Subcutaneous abdominal adipose tissue (tissue), 5 donors: ENCODE results near the gene HADHA.
A peak's percentile ranks its signal among the peaks of the same experiment; 100 is the strongest.

ENCODE experiments used
- H3K27ac ChIP-seq: one replicate; pipeline ENCODE4 v1.7.0; 2013; ENCODE audit warnings: low read depth, mild to moderate bottlenecking, inconsistent platforms, low read length, moderate library complexity
- H3K27me3 ChIP-seq, 5 donors: one replicate each; pipeline ENCODE4 v1.7.0; 2013; ENCODE audit warnings: low read length in 5 of 5, inconsistent platforms in 1 of 5; ENCODE audit not compliant: control insufficient read depth in 5 of 5, insufficient read depth in 4 of 5
- H3K36me3 ChIP-seq, 5 donors: one replicate each; pipeline ENCODE4 v1.7.0; 2013; ENCODE audit warnings: low read length in 5 of 5; ENCODE audit not compliant: control insufficient read depth in 5 of 5, insufficient read depth in 5 of 5
- H3K4me1 ChIP-seq, 5 donors: one replicate each; pipeline ENCODE4 v1.7.0; 2013; ENCODE audit warnings: low read length in 5 of 5, mild to moderate bottlenecking in 3 of 5, moderate library complexity in 1 of 5; ENCODE audit not compliant: control insufficient read depth in 5 of 5, insufficient read depth in 5 of 5
- H3K4me3 ChIP-seq, 5 donors: one replicate each; pipeline ENCODE4 v1.7.0; 2013; ENCODE audit warnings: low read length in 5 of 5, low read depth in 1 of 5
- H3K9ac ChIP-seq, 5 donors: one replicate each; pipeline ENCODE4 v1.7.0; 2013; ENCODE audit warnings: low read length in 5 of 5, mild to moderate bottlenecking in 4 of 5, moderate library complexity in 3 of 5
- H3K9me3 ChIP-seq, 5 donors: one replicate each; pipeline ENCODE4 v1.7.0; 2013; ENCODE audit warnings: low read length in 5 of 5; ENCODE audit not compliant: control insufficient read depth in 5 of 5
- donor health status: healthy.
- donor health status: healthy.
- donor health status: healthy.
- donor health status: healthy.
- donor health status: healthy.

The HADHA gene

DNA sequence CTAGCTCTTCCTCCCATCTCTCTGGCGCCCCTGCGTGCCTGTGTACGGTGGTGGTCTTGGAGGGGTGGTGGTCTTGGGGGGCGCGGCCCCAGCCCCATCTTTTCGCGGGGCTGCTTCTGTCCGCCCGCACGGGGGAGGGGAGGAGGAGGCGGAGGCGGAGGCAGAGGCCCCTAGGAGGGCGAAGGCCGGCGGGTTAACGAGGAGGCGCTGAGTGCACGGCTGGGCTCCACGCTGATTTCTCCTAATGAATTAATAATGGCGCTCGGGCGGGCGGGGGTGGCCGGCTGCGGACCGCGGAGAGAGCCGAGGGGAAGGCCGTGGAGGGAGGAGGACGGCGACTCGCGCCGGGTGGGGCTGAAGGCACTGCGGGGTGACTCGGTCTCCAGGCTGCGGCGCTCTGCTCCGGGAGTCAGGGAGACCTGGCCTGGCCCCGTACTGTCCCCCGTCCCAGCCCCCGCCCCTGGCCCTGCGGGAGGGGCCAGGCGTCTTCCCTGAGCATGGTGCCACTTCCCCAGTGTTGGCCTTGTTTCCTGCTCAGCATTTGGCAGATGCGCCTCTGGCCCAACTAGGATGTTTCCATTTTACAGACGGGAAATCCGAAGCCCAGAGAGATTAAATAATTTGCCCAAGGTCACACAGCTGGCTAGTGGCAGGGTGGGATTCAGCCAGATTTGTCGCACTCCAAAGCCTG is 65.5 kb downstream of the HADHA start:
- Histone ChIP-seq H3K27ac (no peak overlapping the region), H3K27me3 (peaks cover 13 to 38% (median 22%) of the 10 kb centered on the region in 5 donors), H3K36me3 (no peaks in the 10 kb centered on the region), H3K9ac (peak overlapping the region; percentile 28 to 71 (median 32)), H3K4me3 (peak overlapping the region; percentile 63 to 67 (median 64)), H3K9me3 (no peaks in the 10 kb centered on the region), H3K4me1 (peaks cover 0 to 21% (median 13%) of the 10 kb centered on the region in 5 donors)

DNA sequence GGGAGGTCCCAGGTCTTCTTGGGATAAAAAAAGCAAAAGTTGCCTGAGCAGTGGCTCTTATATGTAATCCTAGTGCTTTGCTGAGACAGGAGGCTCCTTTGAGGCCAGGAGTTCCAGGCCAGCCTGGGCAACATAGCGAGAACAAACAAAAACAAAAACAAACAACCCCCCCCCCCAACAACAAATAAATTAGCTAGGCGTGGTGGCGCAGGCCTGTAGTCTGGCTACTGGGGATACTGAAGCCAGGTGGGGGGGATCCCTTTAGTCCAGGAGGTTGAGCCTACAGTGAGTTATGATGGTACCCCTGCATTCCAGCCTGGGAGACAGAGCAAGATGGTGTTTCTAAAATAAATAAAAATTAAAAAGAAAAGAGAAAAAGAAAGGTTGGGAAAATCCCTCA is 66.2 kb downstream of the HADHA start:
- Histone ChIP-seq H3K27me3 (peaks cover 13 to 40% (median 23%) of the 10 kb centered on the region in 5 donors), H3K9ac (peak overlapping the region in 1 of 5 donors; percentile 30), H3K4me1 (peaks cover 0 to 26% (median 13%) of the 10 kb centered on the region in 5 donors), H3K4me3 (peak overlapping the region in 2 of 5 donors; percentile 63), H3K9me3 (no peaks in the 10 kb centered on the region), H3K27ac (no peak overlapping the region), H3K36me3 (no peaks in the 10 kb centered on the region)

DNA sequence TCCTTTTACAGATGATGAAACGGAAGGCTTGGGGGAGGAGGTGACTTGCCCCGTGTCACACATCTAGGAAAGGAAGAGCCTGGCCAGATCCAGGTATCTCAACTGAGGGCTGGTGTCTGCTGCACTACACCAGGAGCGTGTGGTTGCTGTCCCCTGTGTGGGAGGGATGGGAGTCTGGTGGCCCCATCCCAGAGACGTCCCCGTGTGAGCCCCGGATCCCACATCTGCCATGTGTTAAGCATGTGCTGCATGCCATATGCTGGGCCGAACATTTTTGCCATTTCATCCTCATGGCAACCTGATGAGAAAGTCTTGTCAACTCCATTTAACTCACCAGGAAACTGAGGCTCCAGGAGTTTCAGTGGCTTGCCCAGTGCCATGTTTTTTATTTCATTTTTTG is 67.3 kb downstream of the HADHA start:
- no peak overlapping the region for H3K27ac ChIP-seq

DNA sequence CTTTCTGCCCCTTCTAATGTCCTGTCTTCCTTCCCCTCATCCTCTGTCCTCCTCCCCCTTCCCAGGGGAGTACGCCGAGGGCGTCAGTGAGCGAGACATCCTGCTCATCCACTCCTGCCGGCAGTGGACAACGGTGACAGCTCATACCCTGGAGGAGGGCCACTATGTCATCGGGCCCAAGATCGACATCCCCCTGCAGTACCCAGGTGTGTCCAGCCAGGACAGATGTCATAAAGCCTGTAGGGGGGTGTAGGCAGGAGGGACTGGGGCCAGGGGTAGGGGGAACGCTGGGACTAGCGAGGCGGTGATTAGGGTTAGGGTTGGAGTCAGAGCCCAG is 68.2 kb downstream of the HADHA start:
- H3K9ac ChIP-seq, result no peak overlapping the region
- peaks cover 0 to 34% (median 21%) of the 10 kb centered on the region in 5 donors for H3K4me1 ChIP-seq
- H3K27ac ChIP-seq, result no peak overlapping the region
- H3K36me3 ChIP-seq, result no peaks in the 10 kb centered on the region
- no peak overlapping the region for H3K4me3 ChIP-seq
- H3K27me3 ChIP-seq, result peaks cover 13 to 48% (median 28%) of the 10 kb centered on the region in 5 donors
- no peaks in the 10 kb centered on the region for H3K9me3 ChIP-seq

More for the DNA sequence above, 67.3 kb downstream of the HADHA start:
- Histone ChIP-seq H3K4me1 (peaks cover 0 to 33% (median 19%) of the 10 kb centered on the region in 5 donors), H3K36me3 (no peaks in the 10 kb centered on the region), H3K27me3 (peaks cover 13 to 45% (median 26%) of the 10 kb centered on the region in 5 donors), H3K4me3 (no peak overlapping the region), H3K9me3 (no peaks in the 10 kb centered on the region), H3K9ac (no peak overlapping the region)

DNA sequence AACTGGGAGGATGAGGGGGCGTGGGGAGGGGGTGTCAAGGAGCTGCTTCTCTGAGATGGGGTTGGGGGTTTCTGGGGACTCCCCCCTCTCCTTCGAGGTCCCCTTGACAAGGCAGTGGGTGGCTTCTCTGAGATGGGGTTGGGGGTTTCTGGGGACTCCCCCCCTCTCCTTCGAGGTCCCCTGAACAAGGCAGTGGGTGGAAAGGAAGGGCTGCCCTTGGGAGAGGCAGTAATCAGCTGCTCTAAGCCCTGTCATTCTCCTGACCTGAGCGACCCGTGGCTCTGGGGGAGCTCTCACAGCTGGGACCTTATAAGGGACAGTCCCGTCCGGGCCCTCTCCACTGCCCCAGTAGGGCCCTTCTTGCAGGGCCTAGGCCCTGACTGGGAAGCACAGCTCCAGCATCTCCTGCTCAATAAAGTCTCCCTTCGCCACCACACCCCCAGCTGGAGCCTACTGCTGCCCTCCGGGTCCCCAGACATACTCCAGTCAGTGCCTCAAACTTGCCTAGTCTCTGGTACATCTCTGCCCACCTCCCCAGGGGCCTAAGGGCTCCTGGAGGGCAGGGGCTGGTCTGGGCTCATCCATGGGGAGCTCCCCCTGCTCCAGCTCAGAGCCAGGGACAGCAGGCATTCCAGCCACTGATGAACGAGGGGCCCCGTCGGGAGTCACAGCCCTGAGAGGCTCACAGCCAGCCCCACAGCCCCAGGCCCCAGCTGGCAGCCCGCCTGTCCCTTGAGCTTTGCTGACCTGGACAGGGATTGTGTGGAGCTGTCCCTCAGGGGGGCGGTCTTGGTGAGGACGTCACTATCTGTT is 68.8 kb downstream of the HADHA start:
- no peaks in the 10 kb centered on the region for H3K9me3 ChIP-seq
- no peak overlapping the region for H3K9ac ChIP-seq
- no peaks in the 10 kb centered on the region for H3K36me3 ChIP-seq
- H3K27me3 ChIP-seq, result peaks cover 13 to 48% (median 28%) of the 10 kb centered on the region in 5 donors
- H3K4me3 ChIP-seq, result no peak overlapping the region
- H3K27ac ChIP-seq, result no peak overlapping the region
- H3K4me1 ChIP-seq, result peaks cover 0 to 34% (median 21%) of the 10 kb centered on the region in 5 donors

DNA sequence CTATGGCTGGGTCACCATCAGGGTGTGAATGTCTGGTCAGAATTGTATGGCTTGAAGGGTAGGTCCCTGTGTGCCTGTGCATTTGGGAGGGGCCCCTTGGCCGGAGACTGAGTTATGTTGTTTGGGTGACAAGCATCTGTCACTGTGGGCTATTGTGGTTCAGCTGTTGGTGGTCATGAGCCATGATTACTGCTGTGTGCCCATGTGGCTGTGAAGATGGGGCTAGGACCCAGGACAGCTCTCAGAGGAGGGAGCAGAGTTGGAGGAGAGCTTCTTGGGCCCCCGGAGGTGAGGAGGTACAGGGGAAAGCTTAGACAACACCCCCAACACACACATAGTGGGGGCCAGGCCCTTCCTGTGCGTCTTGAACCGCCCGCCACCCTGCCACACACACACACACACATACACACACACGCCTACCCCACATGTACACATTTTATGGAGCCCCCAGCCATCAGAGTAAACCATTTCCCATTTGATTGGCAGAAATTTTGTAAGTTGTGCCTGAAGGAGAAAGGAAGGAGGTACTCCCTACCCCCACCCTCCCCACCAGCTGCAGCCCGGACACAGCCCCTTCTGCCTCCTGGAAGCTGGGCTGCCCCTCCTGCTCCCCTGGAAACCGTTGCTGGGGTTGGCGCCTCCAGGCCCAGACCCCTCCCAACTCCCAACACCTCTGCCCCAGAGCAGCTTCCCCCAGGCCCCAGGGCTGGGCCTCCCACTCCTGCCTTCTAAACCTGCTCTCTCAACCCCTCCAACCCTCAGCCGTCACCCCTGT is 69.6 kb downstream of the HADHA start:
- Histone ChIP-seq H3K9me3 (no peaks in the 10 kb centered on the region), H3K27ac (no peak overlapping the region), H3K27me3 (peaks cover 13 to 43% (median 28%) of the 10 kb centered on the region in 5 donors), H3K4me1 (peaks cover 0 to 30% (median 16%) of the 10 kb centered on the region in 5 donors), H3K9ac (no peak overlapping the region), H3K4me3 (no peak overlapping the region), H3K36me3 (no peaks in the 10 kb centered on the region)

DNA sequence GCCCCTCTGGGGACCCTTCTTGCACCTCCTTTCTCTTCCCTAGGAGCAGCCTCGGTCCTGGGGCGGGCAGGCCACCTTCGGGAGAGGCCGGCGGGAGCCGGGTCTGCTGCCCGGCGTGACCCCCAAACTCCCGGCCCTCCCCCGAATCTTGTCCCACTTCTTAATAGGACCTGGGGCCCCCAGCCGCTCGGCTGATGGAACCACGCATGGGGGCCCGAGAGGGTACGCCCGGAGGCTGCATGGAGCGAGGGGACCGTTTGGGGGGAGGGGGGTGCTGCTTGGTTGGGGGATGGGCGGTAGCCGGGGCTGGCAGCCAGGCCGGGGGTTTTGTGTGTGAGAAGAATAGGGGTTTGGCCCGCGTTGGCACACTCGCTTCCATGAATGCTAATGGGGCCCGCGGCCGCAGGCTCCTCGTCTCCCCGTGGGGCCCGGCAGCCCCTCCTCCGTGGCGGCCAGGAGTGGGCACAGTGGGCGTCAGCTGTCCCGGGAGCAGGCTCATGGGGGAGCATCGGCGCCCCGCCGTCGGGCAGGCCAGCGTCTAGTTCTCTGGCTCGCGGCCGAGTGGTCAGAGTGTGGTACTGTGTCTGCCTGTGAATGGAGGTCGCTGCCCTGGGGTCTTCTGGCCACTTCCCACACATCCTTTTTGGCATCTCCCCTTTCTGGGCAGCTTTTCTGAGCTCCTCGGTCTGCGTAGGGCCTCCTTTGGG is 70.5 kb downstream of the HADHA start:
- Histone ChIP-seq H3K4me3 (no peak overlapping the region), H3K36me3 (no peaks in the 10 kb centered on the region), H3K9me3 (no peaks in the 10 kb centered on the region), H3K27ac (no peak overlapping the region), H3K27me3 (peaks cover 13 to 38% (median 28%) of the 10 kb centered on the region in 5 donors), H3K9ac (no peak overlapping the region), H3K4me1 (peaks cover 0 to 21% (median 8%) of the 10 kb centered on the region in 5 donors)

DNA sequence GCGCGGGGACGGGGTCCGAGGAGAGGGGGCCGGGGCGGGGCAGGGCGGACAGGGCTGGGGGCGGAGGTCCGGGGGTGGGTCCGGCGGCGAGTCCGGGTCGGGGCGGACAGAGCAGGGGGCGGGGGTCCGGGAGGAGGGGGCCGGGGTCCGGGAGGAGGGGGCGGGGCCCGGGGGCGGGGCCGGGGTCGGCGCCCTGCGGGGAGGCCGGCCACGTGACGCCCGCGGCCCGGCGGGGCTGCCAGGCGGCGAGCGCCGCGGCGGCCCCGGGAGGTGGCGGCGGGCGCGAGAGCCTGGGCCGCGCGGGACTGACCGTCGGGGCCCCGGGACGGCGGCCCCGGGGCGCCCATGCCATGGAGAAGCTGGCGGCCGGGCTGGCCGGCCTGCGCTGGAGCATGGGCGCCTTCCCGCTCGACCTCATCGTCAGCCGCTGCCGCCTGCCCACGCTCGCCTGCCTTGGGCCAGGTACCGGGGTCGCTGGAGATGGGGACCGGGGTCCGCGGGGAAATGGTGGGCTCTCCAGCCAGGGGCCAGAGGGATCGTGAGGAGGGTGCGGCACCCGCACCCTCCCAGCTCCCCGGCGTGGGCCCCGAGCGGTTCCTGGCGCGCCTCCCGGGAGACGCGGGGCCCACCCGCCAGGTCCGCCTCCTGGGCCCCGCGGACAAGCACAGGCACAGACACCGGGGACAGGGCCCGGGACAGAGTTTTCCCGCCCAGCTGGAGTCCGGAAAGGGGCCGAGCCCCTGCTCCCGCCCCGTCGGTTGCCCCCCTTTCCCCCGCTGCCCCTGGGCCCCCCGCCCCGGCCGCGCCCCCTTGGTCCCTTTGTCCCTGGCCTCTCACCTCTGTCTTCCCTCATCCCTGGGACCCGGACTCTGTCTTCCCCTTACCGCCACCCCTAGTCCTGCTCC is 71.3 kb downstream of the HADHA start, which contains the start of gene GAREM2:
Gene GAREM2, plus strand, starts transcription at position 218 of the 905 bp plus-strand sequence. Its CDS starts 133 bp downstream, at position 351.
- H3K4me1 ChIP-seq, result peaks cover 0 to 16% (median 7%) of the 10 kb centered on the region in 5 donors
- peaks cover 13 to 38% (median 28%) of the 10 kb centered on the region in 5 donors for H3K27me3 ChIP-seq
- H3K27ac ChIP-seq, result no peak within 1 kb of the TSS
- H3K4me3 ChIP-seq, result peak within 1 kb of the TSS in 4 of 5 donors; percentile 22 to 58 (median 44)
- H3K9ac ChIP-seq, result peak within 1 kb of the TSS in 1 of 5 donors; percentile 41
- no peaks in the 10 kb centered on the region for H3K36me3 ChIP-seq
- no peaks in the 10 kb centered on the region for H3K9me3 ChIP-seq
